Left lung (tissue), 10 donors: ENCODE results near the gene CDKN3. TPM values are rescaled to one million over a fixed set of nuclear protein-coding genes. Genes with fewer than 3 reads are reported as not detected.

Experiments used
- ATAC-seq: fragments of 200-7000 bp; cut with Tn5 transposase; one replicate; pipeline ENCODE4 v1.9.1; 2020; ENCODE audit warnings: moderate library complexity
- DNase-seq, 4 donors: peaks; one replicate each; pipeline ENCODE4 v3.0.0-alpha.2; 2013 to 2020
- H3K27ac ChIP-seq, 2 donors: fragments of 200-600 bp; sonication (generic) in 1 of 2; one replicate each; pipeline versions ENCODE4 v1.5.0 to v1.8.0; 2020 to 2021
- H3K27me3 ChIP-seq, 2 donors: fragments of 200-600 bp; sonication (generic) in 1 of 2; one replicate each; pipeline versions ENCODE4 v1.5.0 to v1.8.0; 2020 to 2021
- H3K36me3 ChIP-seq, 2 donors: fragments of 200-600 bp; sonication (generic) in 1 of 2; one replicate each; pipeline versions ENCODE4 v1.5.0 to v1.8.0; 2020 to 2021
- H3K4me1 ChIP-seq, 2 donors: fragments of 200-600 bp; one replicate each; pipeline ENCODE4 v1.8.0; 2021
- H3K4me3 ChIP-seq, 2 donors: fragments of 200-600 bp; sonication (generic) in 1 of 2; one replicate each; pipeline versions ENCODE4 v1.5.0 to v1.8.0; 2020 to 2021; ENCODE audit warnings: mild to moderate bottlenecking in 1 of 2
- H3K9me3 ChIP-seq, 2 donors: fragments of 200-600 bp; sonication (generic) in 1 of 2; one replicate each; pipeline versions ENCODE4 v1.5.0 to v1.8.0; 2020 to 2021
- intact Hi-C, 2 donors: fragments of 100-400 bp; cut with DNase I; formaldehyde crosslinking; loops; one replicate each; pipeline versions ENCODE4 v1.11.2 to v1.14.2; 2022
- polyA plus RNA-seq, 6 donors: library from polyadenylated mRNA; unstranded; fragments of 120-200 nt; gene quantifications; one replicate each; pipeline ENCODE4 v1.2.1, GENCODE V29; 2013; ENCODE audit not compliant: insufficient read length in 6 of 6
- total RNA-seq, 2 donors: library from RNA; stranded (reverse); fragmentation: NEBNext Ultra II Directional; extraction: Animal tissue kit (Norgen Biotek cat#: 25700); gene quantifications; one replicate each; pipeline ENCODE4 v1.2.1, GENCODE V29; 2021
- TF ChIP-seq, protein P1 (sequence below), 2 donors: fragments of 200-600 bp; sonication (generic) in 1 of 2; IDR thresholded peaks; one replicate each; pipeline versions ENCODE4 v1.5.0 to v1.8.0; 2021; ENCODE audit warnings: antibody characterized with exemption in 2 of 2
- donor health status: DM: no; HTN: yes; CAD: no.
- donor health status: DM: no; HTN: no; CAD: no.

The CDKN3 gene
- total and polyA plus RNA-seq, 8 donors: 2.7 to 38.7 (median 20.2) TPM

DNA sequence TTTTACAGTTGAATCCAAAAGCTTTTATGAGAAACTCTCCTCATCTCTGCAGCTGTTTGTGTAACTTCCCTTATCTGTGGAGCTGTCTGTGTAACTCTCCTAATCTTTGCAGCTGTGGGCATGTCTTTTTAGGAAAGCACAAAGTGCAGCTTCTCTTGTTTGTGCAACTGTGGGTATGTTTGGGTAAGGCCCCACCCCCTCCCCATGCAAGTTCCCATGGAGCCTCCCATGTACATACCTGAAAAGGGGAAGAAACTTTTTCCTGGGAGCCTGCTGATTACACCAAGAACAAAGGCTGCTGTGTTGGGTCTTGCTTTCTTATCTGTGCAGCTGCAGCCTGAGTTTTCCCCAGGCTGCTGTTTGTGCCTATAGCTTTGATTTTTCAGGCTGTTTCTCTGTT lies 42.7 kb upstream of the CDKN3 start:
- DNase-seq (no peak), ATAC-seq (no peak)
- H3K27me3 ChIP-seq: no peaks in the 10 kb centered on the region
- H3K9me3 ChIP-seq: no peaks in the 10 kb centered on the region
- intact Hi-C loops: no loop called here
- TF ChIP-seq, protein P1, sequence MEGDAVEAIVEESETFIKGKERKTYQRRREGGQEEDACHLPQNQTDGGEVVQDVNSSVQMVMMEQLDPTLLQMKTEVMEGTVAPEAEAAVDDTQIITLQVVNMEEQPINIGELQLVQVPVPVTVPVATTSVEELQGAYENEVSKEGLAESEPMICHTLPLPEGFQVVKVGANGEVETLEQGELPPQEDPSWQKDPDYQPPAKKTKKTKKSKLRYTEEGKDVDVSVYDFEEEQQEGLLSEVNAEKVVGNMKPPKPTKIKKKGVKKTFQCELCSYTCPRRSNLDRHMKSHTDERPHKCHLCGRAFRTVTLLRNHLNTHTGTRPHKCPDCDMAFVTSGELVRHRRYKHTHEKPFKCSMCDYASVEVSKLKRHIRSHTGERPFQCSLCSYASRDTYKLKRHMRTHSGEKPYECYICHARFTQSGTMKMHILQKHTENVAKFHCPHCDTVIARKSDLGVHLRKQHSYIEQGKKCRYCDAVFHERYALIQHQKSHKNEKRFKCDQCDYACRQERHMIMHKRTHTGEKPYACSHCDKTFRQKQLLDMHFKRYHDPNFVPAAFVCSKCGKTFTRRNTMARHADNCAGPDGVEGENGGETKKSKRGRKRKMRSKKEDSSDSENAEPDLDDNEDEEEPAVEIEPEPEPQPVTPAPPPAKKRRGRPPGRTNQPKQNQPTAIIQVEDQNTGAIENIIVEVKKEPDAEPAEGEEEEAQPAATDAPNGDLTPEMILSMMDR (IDR thresholded peaks at IDR 0.05): no peak
- peaks cover 0 to 11% of the 10 kb centered on the region in 2 donors for H3K4me1 ChIP-seq
- H3K4me3 ChIP-seq: no peak overlapping the region
- no peaks in the 10 kb centered on the region for H3K36me3 ChIP-seq
- H3K27ac ChIP-seq: no peak overlapping the region

DNA sequence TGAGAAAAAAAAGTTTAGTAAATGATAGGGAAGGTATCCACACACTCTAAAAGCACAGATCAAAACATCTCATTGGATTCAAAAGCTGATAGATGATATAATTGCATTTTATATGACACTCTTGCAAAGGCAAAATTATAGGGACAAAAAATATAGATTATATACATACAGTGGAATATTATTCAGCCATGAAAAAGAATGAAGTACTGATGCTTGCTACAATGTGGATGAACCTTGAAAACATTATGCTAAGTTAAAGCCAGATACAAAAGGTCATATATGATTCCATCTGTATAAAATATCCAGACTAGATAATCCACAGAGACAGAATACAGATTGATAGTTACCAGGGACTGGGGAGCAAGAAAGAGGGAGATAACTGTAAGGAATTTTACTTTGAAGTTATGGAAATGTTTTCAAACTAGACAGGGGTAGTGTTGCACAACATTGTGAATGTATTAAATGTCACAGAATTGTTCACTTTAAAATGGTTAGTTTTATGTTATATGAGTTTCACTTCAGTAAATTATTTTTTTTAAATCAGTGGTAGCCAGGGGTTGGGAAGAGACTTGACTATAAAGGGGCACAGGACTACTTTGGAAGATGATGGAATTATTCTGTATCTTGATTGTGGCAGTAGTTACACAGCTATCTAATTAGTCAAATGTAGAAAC lies 41.7 kb upstream of the CDKN3 start:
- Histone ChIP-seq H3K27ac (no peak overlapping the region), H3K4me3 (no peak overlapping the region), H3K36me3 (no peaks in the 10 kb centered on the region), H3K27me3 (no peaks in the 10 kb centered on the region), H3K9me3 (no peaks in the 10 kb centered on the region), H3K4me1 (peaks cover 0 to 11% of the 10 kb centered on the region in 2 donors)
- ATAC-seq (no peak), DNase-seq (no peak)
- TF ChIP-seq, protein P1 (IDR thresholded peaks at IDR 0.05): no peak
- intact Hi-C loops: no loop called here

DNA sequence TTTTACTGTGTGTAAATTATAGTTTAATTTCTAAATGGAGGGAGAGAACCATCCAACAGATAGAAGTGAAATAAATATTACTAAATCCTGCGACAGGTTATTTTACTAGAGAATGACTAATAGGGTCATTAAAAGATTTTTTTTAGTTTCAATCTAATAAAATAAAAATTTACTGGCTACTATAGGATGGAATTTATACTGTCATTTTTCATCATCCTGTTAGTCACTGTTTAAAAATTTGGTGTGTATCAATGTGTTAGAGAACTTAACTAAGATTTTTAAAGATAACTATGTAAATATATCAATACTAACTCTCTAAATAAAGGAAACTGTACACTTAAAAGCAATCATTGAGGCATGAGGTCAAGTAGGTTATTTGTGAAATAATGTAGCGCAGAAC lies 41.1 kb upstream of the CDKN3 start:
- no peak for ATAC-seq
- Histone ChIP-seq H3K9me3 (no peaks in the 10 kb centered on the region), H3K27ac (no peak overlapping the region), H3K36me3 (no peaks in the 10 kb centered on the region), H3K4me1 (peaks cover 0 to 11% of the 10 kb centered on the region in 2 donors), H3K4me3 (no peak overlapping the region), H3K27me3 (no peaks in the 10 kb centered on the region)
- TF ChIP-seq, protein P1 (IDR thresholded peaks at IDR 0.05): no peak
- DNase-seq: no peak
- intact Hi-C loops: no loop called here

DNA sequence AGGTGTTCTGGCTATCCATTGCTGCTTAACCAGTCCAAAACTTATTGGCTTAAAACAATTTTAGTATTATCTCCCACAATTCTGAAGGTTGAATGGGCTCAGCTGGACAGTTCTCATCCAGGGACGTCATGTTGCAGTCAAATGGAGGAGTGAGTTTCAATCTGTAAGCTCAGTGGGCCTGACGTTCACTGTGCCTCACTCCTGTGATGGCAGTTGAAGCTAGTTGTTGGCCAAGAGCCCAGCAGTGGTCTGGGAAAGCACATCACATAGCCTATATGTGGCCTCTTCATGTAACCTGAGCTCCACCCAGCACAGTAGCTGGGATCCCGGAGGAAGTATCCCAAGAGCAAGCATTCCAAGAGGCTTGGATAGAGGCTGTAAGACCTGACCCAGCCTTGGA lies 40.6 kb upstream of the CDKN3 start:
- ATAC-seq: no peak
- no peaks in the 10 kb centered on the region for H3K36me3 ChIP-seq
- no peak overlapping the region for H3K27ac ChIP-seq
- no peaks in the 10 kb centered on the region for H3K9me3 ChIP-seq
- intact Hi-C loops: no loop called here
- no peak overlapping the region for H3K4me3 ChIP-seq
- H3K27me3 ChIP-seq: no peaks in the 10 kb centered on the region
- TF ChIP-seq, protein P1 (IDR thresholded peaks at IDR 0.05): no peak
- peaks cover 0 to 11% of the 10 kb centered on the region in 2 donors for H3K4me1 ChIP-seq
- no peak for DNase-seq

DNA sequence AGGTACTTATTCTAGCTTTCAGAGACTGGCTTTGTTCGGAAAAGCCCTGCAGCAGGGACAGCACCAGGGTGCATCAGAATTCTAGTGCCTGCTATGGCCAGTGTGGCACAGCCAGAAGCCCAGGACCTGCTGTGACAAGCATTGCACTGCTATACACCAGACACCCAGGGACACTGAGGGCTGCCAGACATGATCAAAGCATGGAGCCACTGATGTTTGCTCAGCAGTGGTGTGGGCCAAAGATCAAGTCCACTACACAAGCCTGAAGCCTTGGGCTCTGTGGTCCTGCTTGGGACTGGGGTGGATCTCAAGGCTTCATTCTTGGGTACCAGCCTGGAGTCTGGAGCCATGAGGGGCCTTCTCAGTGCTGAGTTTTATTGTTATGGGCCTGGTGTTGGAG lies 36.1 kb upstream of the CDKN3 start:
- Histone ChIP-seq H3K27me3 (no peaks in the 10 kb centered on the region), H3K36me3 (no peaks in the 10 kb centered on the region), H3K4me3 (no peak overlapping the region), H3K27ac (no peak overlapping the region), H3K9me3 (no peaks in the 10 kb centered on the region), H3K4me1 (peaks cover 0 to 7% of the 10 kb centered on the region in 2 donors)
- ATAC-seq: no peak
- TF ChIP-seq, protein P1 (IDR thresholded peaks at IDR 0.05): no peak
- intact Hi-C loops: no loop called here
- no peak for DNase-seq
